Measurements from ENCODE around the gene UTS2R.

Gene UTS2R

DNA sequence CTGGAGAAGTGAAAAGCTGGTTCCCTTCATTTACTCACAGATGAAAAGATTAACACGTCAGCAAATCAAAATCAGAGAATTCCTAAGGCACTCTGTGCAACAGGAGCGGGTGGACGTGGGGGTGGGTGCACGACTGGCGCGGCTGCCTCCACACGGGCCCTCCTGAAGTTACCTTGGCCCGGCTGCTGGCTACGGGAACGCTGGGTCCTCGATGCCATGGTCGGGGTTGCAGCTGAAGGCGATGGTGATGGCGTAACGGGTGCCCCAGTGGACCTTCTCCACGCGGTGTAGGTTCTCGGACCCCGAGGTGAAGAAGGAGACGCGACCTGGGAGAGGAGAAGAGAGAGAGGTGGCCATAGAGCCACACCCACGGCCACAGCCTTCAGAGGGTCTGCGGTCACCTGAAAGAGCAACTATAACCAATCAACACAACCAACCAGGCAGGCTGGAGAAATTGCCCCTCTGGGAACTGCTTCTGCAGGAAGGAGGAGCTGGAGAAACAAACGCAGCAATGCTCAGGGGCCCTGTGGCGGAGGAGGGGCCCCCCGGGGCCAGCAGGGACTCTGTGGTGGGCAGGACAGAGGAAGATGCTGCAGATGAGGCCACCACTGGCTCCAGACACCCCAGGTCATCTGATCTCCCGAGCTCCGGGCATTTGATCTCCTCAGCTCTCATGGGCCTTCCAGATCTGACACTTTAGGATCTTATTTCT lies 20.8 kb downstream of the UTS2R start:
- Mint-ChIP-seq H3K4me1 (ENCODE audit: low read depth) (peaks cover 2% of the 10 kb centered on the region), H3K27ac (no peak overlapping the region), H3K27me3 (no peaks in the 10 kb centered on the region), H3K9me3 (no peaks in the 10 kb centered on the region), H3K36me3 (ENCODE audit: low read depth) (peaks cover 31% of the 10 kb centered on the region), H3K4me3 (no peak overlapping the region)
- DNase-seq, result no peak

DNA sequence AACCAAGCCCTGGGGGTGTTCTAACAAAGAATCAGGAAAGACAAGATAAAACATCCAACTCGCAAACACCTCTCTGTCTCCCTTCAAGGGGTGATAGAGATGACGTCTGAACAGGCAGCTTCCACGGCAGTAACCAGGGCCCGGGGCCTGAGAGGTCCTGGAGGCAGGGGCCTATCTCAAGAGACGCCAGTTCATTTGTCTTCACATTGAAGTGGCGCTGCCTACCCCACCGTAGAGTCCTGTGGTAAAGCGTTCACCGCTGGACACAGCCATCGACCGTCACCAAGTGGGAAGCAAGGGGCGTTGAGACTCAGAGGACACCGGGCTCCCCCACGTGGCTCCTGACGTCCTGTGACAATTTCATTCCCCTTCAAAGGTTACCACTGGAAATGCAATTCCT lies 21.4 kb downstream of the UTS2R start:
- Mint-ChIP-seq H3K36me3 (ENCODE audit: low read depth) (peaks cover 34% of the 10 kb centered on the region), H3K9me3 (no peaks in the 10 kb centered on the region), H3K27ac (no peak overlapping the region), H3K4me1 (ENCODE audit: low read depth) (peaks cover 2% of the 10 kb centered on the region), H3K27me3 (no peaks in the 10 kb centered on the region), H3K4me3 (no peak overlapping the region)
- DNase-seq, result no peak

DNA sequence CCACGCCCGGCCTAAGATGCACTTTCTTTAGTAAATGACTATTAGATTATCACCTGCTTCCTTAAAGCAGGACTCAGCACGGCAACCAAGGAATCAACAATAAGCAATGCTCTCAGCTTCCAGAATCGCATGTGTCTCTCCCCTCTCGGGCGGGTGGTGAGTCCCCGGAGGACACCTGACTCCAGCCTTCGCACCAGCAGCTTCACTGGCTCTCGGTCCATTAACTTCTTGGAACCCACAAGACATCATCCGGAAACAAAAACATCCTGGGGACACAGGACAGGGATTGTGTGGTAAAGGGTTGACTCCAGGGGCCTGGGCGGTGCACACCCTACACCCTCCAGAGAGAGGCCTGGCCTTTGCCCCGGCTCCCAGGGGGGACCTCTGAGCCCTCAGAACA lies 22.7 kb downstream of the UTS2R start:
- Mint-ChIP-seq H3K27ac (no peak overlapping the region), H3K9me3 (no peaks in the 10 kb centered on the region), H3K36me3 (ENCODE audit: low read depth) (peaks cover 37% of the 10 kb centered on the region), H3K27me3 (no peaks in the 10 kb centered on the region), H3K4me3 (no peak overlapping the region), H3K4me1 (ENCODE audit: low read depth) (peaks cover 2% of the 10 kb centered on the region)
- no peak for DNase-seq

DNA sequence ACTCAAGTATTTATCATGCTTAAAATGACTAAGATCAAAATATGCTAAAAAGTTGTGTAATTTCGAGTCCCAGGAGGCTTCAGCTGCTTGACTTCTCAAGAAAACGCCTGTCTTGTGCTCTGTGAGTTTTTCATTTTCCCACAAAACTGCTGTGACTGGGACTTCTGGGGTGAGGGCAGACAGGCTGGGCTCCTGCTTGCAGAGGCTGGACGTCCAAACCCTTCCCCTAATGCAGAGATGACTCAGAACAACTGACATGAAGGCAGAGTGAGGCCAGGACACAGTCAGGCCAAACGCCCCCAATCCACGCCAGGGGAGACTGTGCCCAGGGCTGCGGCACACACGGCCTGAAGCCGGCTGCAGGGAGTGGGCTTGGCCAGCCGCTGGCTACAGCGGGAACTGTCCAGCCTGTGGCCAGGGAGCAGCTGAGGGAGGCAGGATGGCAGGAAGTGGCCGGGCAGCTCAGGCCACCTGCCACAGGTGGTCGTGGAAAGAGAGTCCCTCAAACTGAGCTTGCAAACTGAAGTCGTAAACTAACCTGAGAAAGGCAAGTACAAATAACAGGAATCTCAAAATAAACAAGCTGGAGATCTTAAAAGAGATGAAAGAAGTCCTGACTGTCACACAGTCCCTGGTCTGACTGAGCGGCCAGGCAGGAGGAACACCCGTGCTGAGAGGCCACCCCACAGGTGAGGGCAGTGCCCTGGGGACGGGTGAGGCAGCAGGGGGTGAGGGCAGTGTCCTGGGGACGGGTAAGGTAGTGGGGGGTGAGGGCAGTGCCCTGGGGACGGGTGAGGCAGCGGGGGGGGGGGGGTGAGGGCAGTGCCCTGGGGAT lies 25.3 kb downstream of the UTS2R start:
- H3K27ac Mint-ChIP-seq, result no peak overlapping the region
- H3K36me3 Mint-ChIP-seq (ENCODE audit: low read depth), result peaks cover 46% of the 10 kb centered on the region
- H3K4me3 Mint-ChIP-seq, result no peak overlapping the region
- peaks cover 14% of the 10 kb centered on the region for H3K4me1 Mint-ChIP-seq (ENCODE audit: low read depth)
- no peaks in the 10 kb centered on the region for H3K9me3 Mint-ChIP-seq
- DNase-seq, result no peak
- H3K27me3 Mint-ChIP-seq, result no peaks in the 10 kb centered on the region

DNA sequence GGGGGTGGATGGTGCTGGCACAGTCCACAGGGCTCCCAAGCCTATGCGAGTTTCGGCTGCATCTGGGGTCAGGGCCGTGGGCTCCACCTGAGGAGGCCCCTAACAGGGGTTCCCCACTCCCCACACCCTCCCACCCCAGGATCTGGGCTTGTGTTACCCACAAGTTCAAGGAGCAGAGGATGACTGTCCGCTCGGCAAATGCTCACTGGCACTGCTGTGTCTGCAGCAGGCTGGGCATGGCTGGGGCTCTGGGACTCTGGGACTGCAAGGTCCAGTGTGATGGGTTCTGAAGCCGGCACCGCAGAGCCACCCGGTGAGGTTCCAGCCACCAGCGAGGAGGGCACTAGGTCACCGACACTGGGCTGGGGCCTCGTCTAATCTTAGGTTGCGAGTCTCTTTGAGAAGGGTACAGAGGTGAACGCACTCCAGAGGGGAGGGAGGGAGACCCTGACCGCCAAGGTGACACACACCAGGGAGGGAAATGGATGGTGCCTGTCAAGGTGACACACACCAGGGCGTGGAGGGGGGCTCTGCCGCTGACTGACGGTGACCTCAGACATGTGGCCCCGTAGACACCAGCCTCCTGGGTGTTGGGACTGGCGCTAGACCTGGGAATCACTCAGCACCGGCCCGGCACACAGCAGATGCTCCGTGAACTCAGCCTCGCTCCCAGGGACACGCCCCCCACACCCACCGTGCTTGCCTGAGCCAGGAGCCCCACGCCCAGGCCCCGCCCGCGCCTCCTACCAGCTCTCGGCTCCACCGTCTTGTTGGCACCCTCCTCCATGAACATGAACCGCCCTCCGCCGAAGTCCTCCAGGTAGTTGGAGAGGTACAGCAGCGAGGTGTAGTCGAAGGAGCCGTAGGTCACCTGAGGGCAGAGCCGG lies 26.1 kb downstream of the UTS2R start:
- H3K4me1 Mint-ChIP-seq (ENCODE audit: low read depth), result peaks cover 15% of the 10 kb centered on the region
- no peak overlapping the region for H3K4me3 Mint-ChIP-seq
- no peak overlapping the region for H3K27ac Mint-ChIP-seq
- no peaks in the 10 kb centered on the region for H3K27me3 Mint-ChIP-seq
- H3K36me3 Mint-ChIP-seq (ENCODE audit: low read depth), result peaks cover 44% of the 10 kb centered on the region
- DNase-seq, result no peak
- H3K9me3 Mint-ChIP-seq, result no peaks in the 10 kb centered on the region

- peaks cover 17% of the 10 kb centered on the region for H3K4me1 Mint-ChIP-seq (ENCODE audit: low read depth)
- H3K27ac Mint-ChIP-seq, result no peak overlapping the region
- H3K36me3 Mint-ChIP-seq (ENCODE audit: low read depth), result peaks cover 46% of the 10 kb centered on the region
- DNase-seq, result no peak
- H3K4me3 Mint-ChIP-seq, result no peak overlapping the region
- no peaks in the 10 kb centered on the region for H3K9me3 Mint-ChIP-seq
- H3K27me3 Mint-ChIP-seq, result no peaks in the 10 kb centered on the region
These were observed 27.5 kb downstream of the UTS2R start for GRCh38 chr17:82399041-82399441.

- no peaks in the 10 kb centered on the region for H3K27me3 Mint-ChIP-seq
- peaks cover 17% of the 10 kb centered on the region for H3K4me1 Mint-ChIP-seq (ENCODE audit: low read depth)
- H3K27ac Mint-ChIP-seq, result no peak overlapping the region
- no peak for DNase-seq
- no peak overlapping the region for H3K4me3 Mint-ChIP-seq
- H3K9me3 Mint-ChIP-seq, result no peaks in the 10 kb centered on the region
- peaks cover 46% of the 10 kb centered on the region for H3K36me3 Mint-ChIP-seq (ENCODE audit: low read depth)
These were observed 28.1 kb downstream of the UTS2R start for GRCh38 chr17:82399601-82400101.

- H3K27ac Mint-ChIP-seq, result no peak overlapping the region
These were observed 28.6 kb downstream of the UTS2R start for GRCh38 chr17:82400206-82400605.

GRCh38 chr17:82400830-82401229 lies 29.3 kb downstream of the UTS2R start:
- no peaks in the 10 kb centered on the region for H3K9me3 Mint-ChIP-seq
- no peaks in the 10 kb centered on the region for H3K27me3 Mint-ChIP-seq
- peak; percentile 67 for DNase-seq
- H3K4me1 Mint-ChIP-seq (ENCODE audit: low read depth), result peaks cover 17% of the 10 kb centered on the region
- H3K4me3 Mint-ChIP-seq, result peak overlapping the region; percentile 72
- H3K27ac Mint-ChIP-seq, result peak overlapping the region; percentile 84
- H3K36me3 Mint-ChIP-seq (ENCODE audit: low read depth), result peaks cover 47% of the 10 kb centered on the region

More at GRCh38 chr17:82400206-82400605, 28.6 kb downstream of the UTS2R start:
- no peak for DNase-seq
- H3K9me3 Mint-ChIP-seq, result no peaks in the 10 kb centered on the region
- peaks cover 17% of the 10 kb centered on the region for H3K4me1 Mint-ChIP-seq (ENCODE audit: low read depth)
- H3K27me3 Mint-ChIP-seq, result no peaks in the 10 kb centered on the region
- H3K4me3 Mint-ChIP-seq, result no peak overlapping the region
- H3K36me3 Mint-ChIP-seq (ENCODE audit: low read depth), result peaks cover 44% of the 10 kb centered on the region

- no peaks in the 10 kb centered on the region for H3K9me3 Mint-ChIP-seq
- peaks cover 21% of the 10 kb centered on the region for H3K4me1 Mint-ChIP-seq (ENCODE audit: low read depth)
- H3K4me3 Mint-ChIP-seq, result no peak overlapping the region
- no peaks in the 10 kb centered on the region for H3K27me3 Mint-ChIP-seq
- H3K27ac Mint-ChIP-seq, result no peak overlapping the region
- peaks cover 53% of the 10 kb centered on the region for H3K36me3 Mint-ChIP-seq (ENCODE audit: low read depth)
- no peak for DNase-seq
These were observed 31.3 kb downstream of the UTS2R start for GRCh38 chr17:82402865-82403264.

DNA sequence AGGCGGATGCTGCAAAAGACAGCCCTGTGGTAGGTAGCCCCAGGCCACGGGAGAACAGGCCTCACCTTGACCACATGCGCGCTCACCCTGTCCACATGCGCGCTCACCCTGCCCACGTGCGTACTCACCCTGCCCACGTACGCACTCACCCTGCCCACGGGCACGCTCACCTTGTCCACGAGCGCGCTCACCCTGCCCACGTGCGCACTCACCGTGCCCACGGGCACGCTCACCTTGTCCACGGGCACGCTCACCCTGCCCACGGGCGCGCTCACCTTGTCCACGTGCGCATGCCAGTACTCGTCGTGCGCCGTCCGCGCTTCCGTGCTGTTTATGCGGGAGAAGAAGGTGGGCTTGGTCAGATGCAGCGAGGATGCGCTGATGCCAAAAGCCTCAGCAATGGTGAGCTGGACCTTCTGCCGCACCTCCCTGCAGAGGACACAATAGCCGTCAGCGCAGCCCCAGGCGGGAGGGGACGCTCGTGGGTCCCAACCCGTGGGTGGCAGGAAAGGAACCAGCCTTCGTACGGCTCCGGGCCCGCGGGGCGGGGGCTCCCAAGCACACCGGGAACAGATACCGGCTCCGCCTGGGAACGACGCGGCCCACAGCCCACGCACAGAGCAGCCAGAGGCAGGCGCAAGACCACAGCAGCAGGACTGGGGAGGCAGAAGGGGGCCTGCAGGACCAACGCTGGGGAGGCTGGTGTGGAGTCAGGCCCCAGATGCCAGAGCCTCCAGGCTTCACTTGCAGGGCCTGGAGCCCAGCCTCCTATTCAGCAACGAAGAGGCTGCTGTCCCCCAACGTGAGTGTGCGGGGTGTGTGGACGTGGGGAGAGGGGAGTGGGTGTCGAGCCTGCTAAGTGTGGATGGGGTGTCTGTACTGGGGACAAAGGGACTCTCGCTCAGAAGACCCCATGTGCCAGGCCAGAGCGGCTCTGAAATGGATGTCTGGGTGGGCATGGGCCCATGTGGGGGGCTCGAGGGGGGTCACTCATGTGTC lies 32.4 kb downstream of the UTS2R start:
- H3K27ac Mint-ChIP-seq, result no peak overlapping the region
- H3K36me3 Mint-ChIP-seq (ENCODE audit: low read depth), result peaks cover 58% of the 10 kb centered on the region
- no peaks in the 10 kb centered on the region for H3K9me3 Mint-ChIP-seq

GRCh38 chr17:82405051-82405450 lies 33.5 kb downstream of the UTS2R start:
- H3K4me3 Mint-ChIP-seq, result no peak overlapping the region
- H3K9me3 Mint-ChIP-seq, result no peaks in the 10 kb centered on the region
- H3K27me3 Mint-ChIP-seq, result no peaks in the 10 kb centered on the region
- no peak overlapping the region for H3K27ac Mint-ChIP-seq
- H3K4me1 Mint-ChIP-seq (ENCODE audit: low read depth), result peaks cover 20% of the 10 kb centered on the region
- no peak for DNase-seq
- H3K36me3 Mint-ChIP-seq (ENCODE audit: low read depth), result peaks cover 64% of the 10 kb centered on the region

More for the DNA sequence above, 32.4 kb downstream of the UTS2R start:
- no peaks in the 10 kb centered on the region for H3K27me3 Mint-ChIP-seq
- peaks cover 21% of the 10 kb centered on the region for H3K4me1 Mint-ChIP-seq (ENCODE audit: low read depth)
- H3K4me3 Mint-ChIP-seq, result no peak overlapping the region
- DNase-seq, result no peak

GRCh38 chr17:82406131-82406671 lies 34.6 kb downstream of the UTS2R start:
- peaks cover 11% of the 10 kb centered on the region for H3K4me1 Mint-ChIP-seq (ENCODE audit: low read depth)
- DNase-seq, result no peak
- H3K4me3 Mint-ChIP-seq, result no peak overlapping the region
- no peak overlapping the region for H3K27ac Mint-ChIP-seq
- H3K36me3 Mint-ChIP-seq (ENCODE audit: low read depth), result peaks cover 58% of the 10 kb centered on the region
- no peaks in the 10 kb centered on the region for H3K27me3 Mint-ChIP-seq
- no peaks in the 10 kb centered on the region for H3K9me3 Mint-ChIP-seq
